GM19452 (cell line): Measurements from ENCODE around the gene ZNF784.
A peak's percentile ranks its signal among the peaks of the same experiment; 100 is the strongest.

Experiments
- ATAC-seq: cut with Tn5 transposase; IDR thresholded peaks from one replicate; pipeline ENCODE4 v1.9.1; 2021; ENCODE audit not compliant: unreplicated experiment

The ZNF784 gene

DNA sequence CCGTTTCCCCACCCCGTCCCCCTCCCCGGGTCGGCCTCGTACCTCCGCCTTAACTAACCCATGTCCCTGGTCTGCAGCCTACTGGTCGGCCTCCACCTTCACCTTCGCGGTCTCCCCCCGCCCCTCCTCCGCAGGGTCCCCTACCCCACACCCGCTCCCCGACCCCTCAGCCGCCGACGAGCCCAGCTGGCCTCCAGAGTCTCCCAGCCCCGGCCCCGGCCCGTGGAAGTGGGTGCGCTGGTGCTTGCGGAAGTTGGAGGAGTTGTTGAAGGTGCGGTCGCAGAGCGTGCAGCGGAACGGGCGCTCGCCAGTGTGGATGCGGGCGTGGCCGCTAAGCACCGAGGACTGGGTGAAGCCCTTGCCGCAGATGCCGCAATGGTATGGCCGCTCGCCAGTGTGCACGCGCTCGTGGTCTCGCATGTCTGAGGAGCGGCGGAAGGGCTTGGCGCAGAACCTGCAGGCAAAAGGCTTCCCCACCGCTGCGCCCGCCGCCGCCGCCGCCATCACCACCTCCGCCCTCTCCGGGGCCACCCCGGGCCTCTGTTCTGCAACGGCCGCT is 2.6 kb downstream of the ZNF784 start:
- ATAC-seq = no peak

- no peak for ATAC-seq
Observed at GRCh38 chr19:55621205-55621672, 3.1 kb downstream of the ZNF784 start.

DNA sequence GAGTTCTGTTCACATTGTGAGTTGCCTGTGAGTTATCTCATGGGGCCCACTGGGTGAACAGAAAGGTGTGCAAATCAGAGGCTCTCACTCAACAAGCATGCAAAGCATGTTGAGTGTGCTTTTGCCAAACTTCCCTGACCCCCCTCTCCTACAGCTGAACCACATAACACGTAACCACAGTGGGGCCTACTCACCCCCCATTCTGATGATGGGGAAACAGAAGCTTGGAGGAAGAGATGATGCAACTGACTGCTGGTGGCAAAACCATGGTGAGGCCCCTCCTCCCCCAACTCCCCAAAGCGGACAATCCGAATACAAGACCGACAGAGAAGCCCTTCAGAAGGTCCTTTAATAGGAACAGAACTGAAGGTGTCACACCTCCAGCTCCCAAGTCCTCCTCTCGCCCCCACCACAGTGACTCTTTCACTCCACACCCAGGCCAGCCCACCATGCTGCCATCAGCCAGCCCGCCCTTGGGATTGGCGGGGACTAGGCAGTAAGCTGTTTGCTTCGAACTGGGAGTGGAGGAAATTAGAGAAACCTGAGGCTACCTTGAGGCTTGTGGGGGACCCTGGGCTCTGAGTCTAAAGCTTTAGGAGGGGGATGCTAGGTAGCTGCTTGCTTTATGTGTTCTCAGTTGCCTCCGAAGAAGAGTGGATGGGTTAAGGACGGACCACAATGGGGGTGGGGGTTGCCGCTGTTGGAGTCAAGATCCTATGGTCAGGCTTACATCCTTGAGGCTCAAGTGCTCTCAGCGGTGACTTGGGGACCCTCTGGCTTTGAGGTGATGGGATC is 3.8 kb downstream of the ZNF784 start:
- ATAC-seq = no peak

DNA sequence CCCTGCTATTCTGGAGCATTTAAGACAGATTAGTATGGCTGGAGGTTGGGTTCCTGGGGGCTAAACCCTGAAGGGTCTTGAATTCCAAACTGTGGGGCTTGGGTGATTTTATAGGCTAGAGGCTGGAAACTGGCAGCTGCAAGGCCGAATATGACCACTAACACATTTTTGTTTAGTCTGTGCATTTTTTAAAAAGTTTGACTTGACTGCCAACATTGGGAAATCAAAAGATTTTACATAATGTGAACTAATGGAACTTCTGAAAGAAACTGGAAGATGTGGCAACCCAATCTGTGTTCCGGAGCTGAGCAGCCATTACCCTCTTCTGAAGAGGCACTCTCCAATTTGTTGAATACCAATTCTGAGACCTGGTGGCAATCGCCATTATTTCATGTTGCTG is 5.1 kb downstream of the ZNF784 start:
- no peak for ATAC-seq

GRCh38 chr19:55618426-55618825 is 5.9 kb downstream of the ZNF784 start:
- ATAC-seq = no peak

- no peak for ATAC-seq
Observed at GRCh38 chr19:55617426-55617825, 6.9 kb downstream of the ZNF784 start.

DNA sequence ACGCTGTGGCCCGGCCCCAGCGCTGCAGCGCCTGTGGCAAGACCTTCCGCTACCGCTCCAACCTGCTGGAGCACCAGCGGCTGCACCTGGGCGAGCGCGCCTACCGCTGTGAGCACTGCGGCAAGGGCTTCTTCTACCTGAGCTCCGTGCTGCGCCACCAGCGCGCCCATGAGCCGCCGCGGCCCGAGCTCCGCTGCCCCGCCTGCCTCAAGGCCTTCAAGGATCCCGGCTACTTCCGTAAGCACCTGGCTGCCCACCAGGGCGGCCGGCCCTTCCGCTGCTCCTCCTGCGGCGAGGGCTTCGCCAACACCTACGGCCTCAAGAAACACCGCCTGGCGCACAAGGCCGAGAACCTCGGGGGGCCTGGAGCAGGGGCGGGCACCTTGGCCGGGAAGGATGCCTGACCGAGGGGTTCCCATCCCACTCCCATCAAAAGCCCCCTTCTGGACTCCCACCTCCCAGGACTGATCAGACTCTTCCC is 7.9 kb downstream of the ZNF784 start:
- ATAC-seq = no peak

- no peak for ATAC-seq
Observed at GRCh38 chr19:55615543-55616394, 8.6 kb downstream of the ZNF784 start.

- no peak for ATAC-seq
Observed at GRCh38 chr19:55614711-55615542, 9.4 kb downstream of the ZNF784 start.

DNA sequence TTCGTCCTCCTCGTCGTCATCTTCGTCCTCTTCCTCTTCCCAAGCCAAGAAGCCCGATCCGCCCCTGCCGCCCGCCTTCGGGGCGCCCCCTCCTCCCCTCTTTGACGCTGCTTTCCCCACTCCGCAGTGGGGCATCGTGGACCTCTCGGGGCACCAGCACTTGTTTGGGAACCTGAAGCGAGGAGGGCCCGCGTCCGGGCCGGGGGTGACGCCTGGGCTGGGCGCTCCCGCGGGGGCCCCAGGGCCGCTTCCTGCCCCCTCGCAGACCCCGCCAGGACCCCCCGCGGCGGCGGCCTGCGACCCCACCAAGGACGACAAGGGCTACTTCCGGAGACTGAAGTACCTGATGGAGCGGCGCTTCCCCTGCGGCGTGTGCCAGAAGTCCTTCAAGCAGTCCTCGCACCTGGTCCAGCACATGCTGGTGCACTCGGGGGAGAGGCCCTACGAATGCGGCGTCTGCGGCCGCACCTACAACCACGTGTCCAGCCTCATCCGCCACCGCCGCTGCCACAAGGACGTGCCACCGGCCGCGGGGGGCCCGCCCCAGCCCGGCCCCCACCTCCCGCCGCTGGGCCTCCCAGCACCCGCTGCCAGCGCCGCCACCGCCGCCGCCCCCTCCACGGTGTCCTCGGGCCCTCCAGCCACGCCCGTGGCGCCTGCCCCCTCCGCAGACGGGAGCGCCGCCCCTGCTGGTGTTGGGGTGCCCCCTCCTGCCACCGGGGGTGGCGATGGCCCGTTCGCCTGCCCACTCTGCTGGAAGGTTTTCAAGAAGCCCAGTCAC is 10.2 kb downstream of the ZNF784 start:
- no peak for ATAC-seq

- no peak for ATAC-seq
Observed at GRCh38 chr19:55613396-55613795, 11.0 kb downstream of the ZNF784 start.

- no peak for ATAC-seq
Observed at GRCh38 chr19:55611983-55612645, 12.3 kb downstream of the ZNF784 start.

DNA sequence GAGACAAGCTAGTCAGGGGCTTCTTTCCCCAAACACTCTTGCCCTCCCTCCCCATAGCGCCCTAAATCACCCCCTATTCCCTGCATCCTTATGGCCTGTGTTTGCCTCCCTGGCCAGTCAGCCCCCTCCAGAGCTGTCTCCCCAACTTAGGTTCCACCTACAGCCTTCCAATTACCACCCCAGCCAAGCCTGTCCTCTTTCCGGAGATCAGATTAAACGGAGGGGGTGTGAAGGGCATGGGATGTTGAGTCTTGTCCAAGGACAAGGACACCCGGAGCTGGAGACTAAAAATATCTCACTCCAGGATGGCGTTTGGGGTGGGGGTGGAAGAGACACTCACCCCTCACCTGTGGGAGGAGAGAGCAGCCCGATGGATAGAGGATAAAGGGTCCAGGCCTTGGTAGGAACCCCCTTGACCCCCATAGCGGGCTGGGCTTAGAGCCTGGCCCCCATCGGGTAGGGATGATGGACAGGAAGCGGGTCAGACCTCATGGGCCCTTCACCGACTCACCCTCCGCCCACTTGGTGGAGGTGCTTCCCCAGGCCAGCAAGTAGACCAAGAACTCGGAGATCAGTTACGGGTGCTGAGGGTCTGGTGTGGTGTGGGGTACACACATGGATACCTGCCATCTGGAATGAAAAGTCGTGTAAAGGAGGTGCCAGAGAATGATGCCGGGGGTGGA is 12.9 kb downstream of the ZNF784 start:
- no peak for ATAC-seq

DNA sequence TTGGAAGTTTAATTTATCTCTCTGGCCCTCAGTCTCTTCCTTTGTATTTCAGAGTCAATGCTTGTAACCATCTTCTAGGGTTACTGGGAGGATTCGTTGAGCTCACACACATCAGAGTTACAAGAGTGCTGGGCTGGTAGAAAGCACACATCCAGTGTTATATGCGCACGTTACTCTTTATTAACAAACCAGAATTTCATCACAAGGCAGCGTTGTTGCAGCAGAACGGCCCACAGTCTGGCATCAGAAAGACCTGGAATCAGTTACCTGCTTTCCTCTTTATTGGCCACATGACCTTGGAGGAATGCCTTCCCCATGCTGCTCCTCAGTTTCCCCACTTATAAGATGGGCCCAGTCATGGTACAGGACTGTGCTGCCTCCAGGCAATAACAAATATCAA is 15.0 kb downstream of the ZNF784 start:
- ATAC-seq = no peak

- ATAC-seq = no peak
Observed at GRCh38 chr19:55606817-55607216, 17.5 kb downstream of the ZNF784 start.

- no peak for ATAC-seq
Observed at GRCh38 chr19:55606471-55606787, 17.9 kb downstream of the ZNF784 start.

- peak; percentile 24 for ATAC-seq
Observed at GRCh38 chr19:55605637-55606470, 18.5 kb downstream of the ZNF784 start, which contains the start of gene ZNF865. Gene ZNF865, plus strand, starts transcription at chr19:55605647. Its CDS starts 7,972 bp downstream, at chr19:55613619.

- ATAC-seq = peak; percentile 68
Observed at GRCh38 chr19:55605207-55605636, 19.1 kb downstream of the ZNF784 start.
